SK-N-SH (cell line): Measurements from ENCODE around the gene SETD3. TPM values are rescaled to one million over a fixed set of nuclear protein-coding genes. Genes with fewer than 3 reads are reported as not detected.

Source experiments
- CTCF ChIA-PET: fragments of 300-600, 350-600 bp; formaldehyde crosslinking; extraction: SDS; loops from one replicate; lab custom pipeline; 2021; lab: Yijun Ruan, JAX
- POLR2A ChIA-PET: fragments of 350-600 bp; sonication (Branson Sonifier 250); formaldehyde crosslinking; extraction: SDS; loops from one replicate; lab custom pipeline; 2020; ENCODE audit warnings: antibody characterized with exemption, inconsistent platforms; lab: Yijun Ruan, JAX
- DNase-seq: peaks from one replicate; pipeline ENCODE4 v3.0.0; 2012
- H2AFZ ChIP-seq: fragments of 200-600 bp; sonication (generic); 2 replicates; pipeline ENCODE4 v1.8.1; 2016; ENCODE audit warnings: antibody characterized with exemption, mild to moderate bottlenecking, low read depth
- H3F3A ChIP-seq: fragments of 200-600 bp; sonication (generic); replicated peaks from 2 replicates; pipeline ENCODE3; 2016; ENCODE audit warnings: antibody characterized with exemption, mild to moderate bottlenecking; ENCODE audit not compliant: insufficient read depth
- H3K27ac ChIP-seq, 2 experiments: fragments of 200-500 bp in 1 of 2; fragments of 200-600 bp in 1 of 2; sonication (Bioruptor generic) in 1 of 2; sonication (generic), shearing (Covaris generic) in 1 of 2; 2 replicates each; pipeline versions ENCODE4 v1.5.1 to v1.6.1; 2014 to 2016; ENCODE audit warnings: low read depth in 2 of 2, inconsistent platforms in 1 of 2, low read length in 1 of 2, mild to moderate bottlenecking in 1 of 2, mixed read lengths in 1 of 2
- H3K27me3 ChIP-seq: fragments of 200-600 bp; sonication (generic), shearing (Covaris generic); 2 replicates; pipeline ENCODE4 v1.6.1; 2016; ENCODE audit warnings: mixed run types; ENCODE audit not compliant: insufficient read depth
- H3K36me3 ChIP-seq, 2 experiments: fragments of 200-500 bp in 1 of 2; fragments of 200-600 bp in 1 of 2; sonication (Bioruptor generic) in 1 of 2; sonication (generic) in 1 of 2; replicated peaks in 1 of 2; 2 replicates each; pipeline versions ENCODE3 to v1.5.1; 2014 to 2016; ENCODE audit warnings: low read length in 1 of 2, mild to moderate bottlenecking in 1 of 2; ENCODE audit not compliant: insufficient read depth in 2 of 2, control insufficient read depth in 1 of 2
- H3K4me1 ChIP-seq, 2 experiments: fragments of 200-500 bp in 1 of 2; fragments of 200-600 bp in 1 of 2; sonication (Bioruptor generic) in 1 of 2; sonication (generic), shearing (Covaris generic) in 1 of 2; 2 replicates each; pipeline versions ENCODE4 v1.5.1 to v1.6.1; 2014 to 2016; ENCODE audit warnings: low read depth in 1 of 2, low read length in 1 of 2, mixed run types in 1 of 2; ENCODE audit not compliant: insufficient read depth in 2 of 2, control insufficient read depth in 1 of 2
- H3K4me2 ChIP-seq: fragments of 200-600 bp; sonication (generic), shearing (Covaris generic); 2 replicates; pipeline ENCODE4 v1.6.1; 2017; ENCODE audit warnings: mixed run types
- H3K4me3 ChIP-seq, 2 experiments: fragments of 200-500 bp in 1 of 2; fragments of 200-600 bp in 1 of 2; sonication (Bioruptor generic) in 1 of 2; sonication (generic), shearing (Covaris generic) in 1 of 2; 2 replicates each; pipeline versions ENCODE4 v1.5.1 to v1.8.1; 2014 to 2016; ENCODE audit warnings: low read depth in 2 of 2, inconsistent platforms in 1 of 2, low read length in 1 of 2, mild to moderate bottlenecking in 1 of 2, mixed read lengths in 1 of 2, moderate library complexity in 1 of 2
- H3K79me2 ChIP-seq: fragments of 200-600 bp; sonication (generic); 2 replicates; pipeline ENCODE4 v1.8.1; 2017; ENCODE audit warnings: mild to moderate bottlenecking; ENCODE audit not compliant: insufficient read depth
- H3K9ac ChIP-seq: fragments of 200-600 bp; sonication (generic); 2 replicates; pipeline ENCODE4 v1.6.1; 2017; ENCODE audit warnings: mixed run types
- H3K9me2 ChIP-seq: fragments of 200-600 bp; sonication (generic); 2 replicates; pipeline ENCODE4 v1.6.1; 2017; ENCODE audit warnings: mixed run types
- H3K9me3 ChIP-seq: fragments of 200-600 bp; sonication (generic); 2 replicates; pipeline ENCODE4 v1.6.1; 2017; ENCODE audit warnings: mixed run types, mild to moderate bottlenecking, moderate library complexity
- H4K20me1 ChIP-seq: fragments of 200-600 bp; sonication (generic); 2 replicates; pipeline ENCODE4 v1.6.1; 2017; ENCODE audit warnings: mild to moderate bottlenecking, mixed run types; ENCODE audit not compliant: insufficient read depth
- CHD2 ChIP-seq: fragments of 150-350 bp; IDR thresholded peaks from 2 replicates; pipeline ENCODE4 v1.6.1; 2018; ENCODE audit warnings: low read length; ENCODE audit not compliant: partially characterized antibody
- CTCF ChIP-seq: fragments of 200-600 bp; sonication (generic); IDR thresholded peaks from 2 replicates; pipeline ENCODE4 v1.6.1; 2017; ENCODE audit warnings: antibody characterized with exemption, mild to moderate bottlenecking, moderate library complexity
- ELF1 ChIP-seq: IDR thresholded peaks from 2 replicates; pipeline ENCODE4 v1.4.0; 2012
- EP300 ChIP-seq, 2 experiments: IDR thresholded peaks; 2 replicates each; pipeline versions ENCODE4 v1.4.0 to v1.6.1; 2012; ENCODE audit warnings: borderline replicate concordance in 1 of 2, low read depth in 1 of 2, low read length in 1 of 2
- FOSL2 ChIP-seq: IDR thresholded peaks from 2 replicates; pipeline ENCODE4 v1.4.0; 2012; ENCODE audit warnings: low read depth, mild to moderate bottlenecking, moderate library complexity, borderline replicate concordance
- FOXM1 ChIP-seq: IDR thresholded peaks from 2 replicates; pipeline ENCODE4 v1.4.0; 2012; ENCODE audit warnings: low read depth, mild to moderate bottlenecking
- GABPA ChIP-seq: IDR thresholded peaks from 2 replicates; pipeline ENCODE4 v1.4.0; 2012; ENCODE audit warnings: low read depth, mild to moderate bottlenecking
- MEF2A ChIP-seq: IDR thresholded peaks from 2 replicates; pipeline ENCODE4 v1.4.0; 2012; ENCODE audit warnings: low read depth, borderline replicate concordance
- NFIC ChIP-seq: IDR thresholded peaks from 2 replicates; pipeline ENCODE4 v1.4.0; 2012; ENCODE audit warnings: borderline replicate concordance
- NRF1 ChIP-seq: IDR thresholded peaks from 2 replicates; pipeline ENCODE4 v1.6.1; 2012; ENCODE audit warnings: low read depth, mild to moderate bottlenecking, low read length
- RAD21 ChIP-seq: IDR thresholded peaks from 2 replicates; pipeline ENCODE4 v1.6.1; 2012; ENCODE audit warnings: mild to moderate bottlenecking, low read length
- RCOR1 ChIP-seq: fragments of 150-350 bp; IDR thresholded peaks from 2 replicates; pipeline ENCODE4 v1.6.1; 2017; ENCODE audit warnings: antibody characterized with exemption, low read length
- REST ChIP-seq: IDR thresholded peaks from 2 replicates; pipeline ENCODE4 v1.6.1; 2012; ENCODE audit warnings: mild to moderate bottlenecking, low read depth, low read length, moderate library complexity
- RFX5 ChIP-seq: IDR thresholded peaks from 2 replicates; pipeline ENCODE4 v1.6.1; 2012; ENCODE audit warnings: mild to moderate bottlenecking, improper control_type of control experiment, low read length
- RXRA ChIP-seq: IDR thresholded peaks from 2 replicates; pipeline ENCODE4 v1.4.0; 2012; ENCODE audit warnings: low read depth, mild to moderate bottlenecking, borderline replicate concordance
- SIN3A ChIP-seq: IDR thresholded peaks from 2 replicates; pipeline ENCODE4 v1.6.1; 2012; ENCODE audit warnings: low read depth, mild to moderate bottlenecking, low read length, moderate library complexity, borderline replicate concordance
- SMC3 ChIP-seq: IDR thresholded peaks from 2 replicates; pipeline ENCODE4 v1.6.1; 2012; ENCODE audit warnings: low read depth, low read length, improper control_type of control experiment
- TAF1 ChIP-seq: IDR thresholded peaks from 2 replicates; pipeline ENCODE4 v1.6.1; 2012; ENCODE audit warnings: low read depth, mild to moderate bottlenecking, low read length, moderate library complexity, borderline replicate concordance
- TEAD4 ChIP-seq: IDR thresholded peaks from 2 replicates; pipeline ENCODE4 v1.4.0; 2012; ENCODE audit warnings: mild to moderate bottlenecking, borderline replicate concordance; ENCODE audit not compliant: insufficient read depth
- USF1 ChIP-seq: IDR thresholded peaks from 2 replicates; pipeline ENCODE4 v1.4.0; 2012; ENCODE audit warnings: low read depth, borderline replicate concordance
- YY1 ChIP-seq: IDR thresholded peaks from 2 replicates; pipeline ENCODE4 v1.4.0; 2012; ENCODE audit warnings: low read depth, mild to moderate bottlenecking
- ZBTB33 ChIP-seq: IDR thresholded peaks from 2 replicates; pipeline ENCODE4 v1.4.0; 2012; ENCODE audit warnings: low read depth, borderline replicate concordance
- WGBS: methylation state at CpG from one replicate; pipeline ENCODE4 v1.1.6; 2017; ENCODE audit warnings: low lambda C conversion rate; 5-methylcytosine and 5-hydroxymethylcytosine counted together
- polyA plus RNA-seq, 3 experiments: library from polyadenylated mRNA; depleted of rRNA; stranded (reverse); fragments of >200 nt; gene quantifications; 2 replicates each; pipeline ENCODE4 v1.2.3, GENCODE V29; 2012

SETD3 gene
- polyA plus RNA-seq, 1 of the 3 experiments (the other 2 are of a cell fraction), result 19.1 TPM

GRCh38 chr14:99454246-99454645 lies 26.4 kb downstream of the SETD3 start:
- peaks cover 14% of the 10 kb centered on the region; the same call in 1 of the 2 replicates for H3K79me2 ChIP-seq
- peaks cover 48 to 49% of the 10 kb centered on the region in 2 experiments for H3K36me3 ChIP-seq
- no peak overlapping the region for H3K9ac ChIP-seq
- H3K27ac ChIP-seq, result no peak overlapping the region
- H3K9me2 ChIP-seq, result no peaks in the 10 kb centered on the region
- H3K27me3 ChIP-seq, result no peaks in the 10 kb centered on the region
- no peak overlapping the region for H2AFZ ChIP-seq
- ChIA-PET POLR2A (no interaction called here), CTCF (interaction anchor here (0.6 kb wide), 1 partner anchor 39 kb away, joined by 3 read pairs; no protein-coding TSS in a partner anchor)
- H3K4me2 ChIP-seq, result no peak overlapping the region
- peaks cover 6% of the 10 kb centered on the region for H3F3A ChIP-seq
- no peaks in the 10 kb centered on the region; a peak in 1 of 4 replicates for H3K4me1 ChIP-seq
- no peaks in the 10 kb centered on the region for H3K9me3 ChIP-seq
- DNase-seq, result no peak
- TF ChIP-seq YY1 (no peak), RXRA (no peak), RFX5 (no peak), ELF1 (no peak), SMC3 (no peak), MEF2A (no peak), TAF1 (no peak), RAD21 (no peak), REST (no peak), CTCF (no peak), SIN3A (no peak)
- no peak overlapping the region for H3K4me3 ChIP-seq
- H4K20me1 ChIP-seq, result no peaks in the 10 kb centered on the region
- WGBS, result 87% methylated on average over 2 of the region's 3 CpGs

- Histone ChIP-seq H3K79me2 (peaks cover 14% of the 10 kb centered on the region; the same call in 1 of the 2 replicates), H3K9me2 (no peaks in the 10 kb centered on the region), H3K9me3 (no peaks in the 10 kb centered on the region), H3K4me3 (no peak overlapping the region), H3K9ac (no peak overlapping the region), H3F3A (peaks cover 6% of the 10 kb centered on the region), H3K4me2 (no peak overlapping the region), H3K27ac (no peak overlapping the region), H2AFZ (no peak overlapping the region), H3K27me3 (no peaks in the 10 kb centered on the region), H4K20me1 (no peaks in the 10 kb centered on the region), H3K36me3 (peaks cover 37 to 53% of the 10 kb centered on the region in 2 experiments), H3K4me1 (no peaks in the 10 kb centered on the region)
- POLR2A ChIA-PET, result no interaction called here
- DNase-seq, result no peak
- CTCF ChIA-PET, result interaction anchor here (0.6 kb wide), 1 partner anchor 26 kb away, joined by 3 read pairs; no protein-coding TSS in a partner anchor
- WGBS, result 91% methylated on average over 4 of the region's 4 CpGs
- no peak for TF ChIP-seq NFIC
- TF ChIP-seq CHD2, result no peak
- TF ChIP-seq RCOR1, result no peak
- no peak for TF ChIP-seq USF1
- no peak for TF ChIP-seq ZBTB33
- TF ChIP-seq NRF1, result no peak
- TF ChIP-seq EP300 (IDR thresholded peaks at IDR 0.05; ENCODE audit: borderline replicate concordance in 1 of 2, low read depth in 1 of 2, low read length in 1 of 2), result no peak
- no peak for TF ChIP-seq FOSL2
- TF ChIP-seq TEAD4, result no peak
- no peak for TF ChIP-seq GABPA
- no peak for TF ChIP-seq FOXM1
Measured at GRCh38 chr14:99452968-99453367, 27.7 kb downstream of the SETD3 start.
